WTC11 (cell line): ENCODE measurements around the gene ZIC2. TPM values are rescaled to one million over a fixed set of nuclear protein-coding genes. Genes with fewer than 3 reads are reported as not detected.
A peak's percentile ranks its signal among the peaks of the same experiment; 100 is the strongest.

ENCODE experiments used
- ATAC-seq: fragments of 200-7000 bp; cut with Tn5 transposase; 2 replicates; pipeline ENCODE4 v1.10.0; 2021; ENCODE audit warnings: mild to moderate bottlenecking, moderate library complexity
- CTCF ChIA-PET: fragments of 300-600 bp; sonication (Branson Sonifier 250); formaldehyde crosslinking; loops from one replicate; lab custom pipeline; 2021; ENCODE audit warnings: antibody characterized with exemption; lab: Charles Lee
- POLR2A ChIA-PET: fragments of 350-600 bp; sonication (Branson Sonifier 250); formaldehyde crosslinking; loops from one replicate; lab custom pipeline; 2021; ENCODE audit warnings: antibody characterized with exemption; lab: Charles Lee
- DNase-seq: peaks from one replicate; pipeline ENCODE4 v3.0.0; 2021; ENCODE audit warnings: low spot score
- H3K27ac Mint-ChIP-seq: 2 replicates; pipeline ENCODE4 v1.8.0; 2021; ENCODE audit warnings: mixed read lengths
- H3K27me3 Mint-ChIP-seq: 2 replicates; pipeline ENCODE4 v1.8.0; 2021; ENCODE audit warnings: low read depth, mild to moderate bottlenecking, moderate library complexity, mixed read lengths
- H3K36me3 Mint-ChIP-seq: 2 replicates; pipeline ENCODE4 v1.8.0; 2021; ENCODE audit warnings: mixed read lengths
- H3K4me1 Mint-ChIP-seq: 2 replicates; pipeline ENCODE4 v1.8.0; 2022; ENCODE audit warnings: mixed read lengths
- H3K4me3 Mint-ChIP-seq: 2 replicates; pipeline ENCODE4 v1.8.0; 2021; ENCODE audit warnings: mild to moderate bottlenecking, moderate library complexity, mixed read lengths
- H3K9me3 Mint-ChIP-seq: 2 replicates; pipeline ENCODE4 v1.8.0; 2021; ENCODE audit warnings: mixed read lengths
- CBFB ChIP-seq: sonication (generic); formaldehyde crosslinking; IDR thresholded peaks from 2 replicates; pipeline ENCODE4 v1.8.1; 2022; ENCODE audit warnings: mild to moderate bottlenecking, low read depth, missing genetic modification reagents
- CREB1 ChIP-seq: sonication (generic); formaldehyde crosslinking; IDR thresholded peaks from 2 replicates; pipeline ENCODE4 v1.8.0; 2023; ENCODE audit warnings: mild to moderate bottlenecking, missing genetic modification reagents
- ESRRA ChIP-seq: sonication (generic); formaldehyde crosslinking; IDR thresholded peaks from 2 replicates; pipeline ENCODE4 v1.8.1; 2022; ENCODE audit warnings: mild to moderate bottlenecking, missing genetic modification reagents, borderline replicate concordance
- ETV6 ChIP-seq: sonication (generic); formaldehyde crosslinking; IDR thresholded peaks from 2 replicates; pipeline ENCODE4 v1.8.1; 2022; ENCODE audit warnings: mild to moderate bottlenecking, missing genetic modification reagents
- FOXK1 ChIP-seq: sonication (generic); formaldehyde crosslinking; IDR thresholded peaks from 2 replicates; pipeline ENCODE4 v1.8.0; 2022; ENCODE audit warnings: mild to moderate bottlenecking, moderate library complexity, missing genetic modification reagents
- JAZF1 ChIP-seq: fragments of 250-450 bp; sonication (Bioruptor Pico); IDR thresholded peaks from 2 replicates; pipeline ENCODE4 v1.9.0; 2021; ENCODE audit warnings: moderate library complexity, mild to moderate bottlenecking, inconsistent platforms
- NFATC4 ChIP-seq: fragments of 250-450 bp; sonication (Bioruptor Pico); IDR thresholded peaks from 2 replicates; pipeline ENCODE4 v1.9.0; 2021; ENCODE audit warnings: mild to moderate bottlenecking
- SMAD3 ChIP-seq: sonication (generic); formaldehyde crosslinking; IDR thresholded peaks from 2 replicates; pipeline ENCODE4 v1.8.0; 2022; ENCODE audit warnings: missing genetic modification reagents, mild to moderate bottlenecking, borderline replicate concordance
- SP1 ChIP-seq: sonication (generic); formaldehyde crosslinking; conservative IDR thresholded peaks from 2 replicates; pipeline ENCODE4 v1.8.1; 2022; ENCODE audit warnings: missing genetic modification reagents
- TCF7 ChIP-seq: sonication (generic); formaldehyde crosslinking; IDR thresholded peaks from 2 replicates; pipeline ENCODE4 v1.8.0; 2022; ENCODE audit warnings: mild to moderate bottlenecking, low read depth, missing genetic modification reagents, moderate library complexity
- TP53 ChIP-seq: sonication (generic); formaldehyde crosslinking; IDR thresholded peaks from 2 replicates; pipeline ENCODE4 v1.8.1; 2023; ENCODE audit warnings: mild to moderate bottlenecking, missing genetic modification reagents
- ZNF263 ChIP-seq: sonication (generic); formaldehyde crosslinking; IDR thresholded peaks from 2 replicates; pipeline ENCODE4 v1.8.1; 2022; ENCODE audit warnings: low read depth, mild to moderate bottlenecking, moderate library complexity, missing genetic modification reagents
- ZNF416 ChIP-seq: fragments of 250-450 bp; sonication (Bioruptor Pico); IDR thresholded peaks from 2 replicates; pipeline ENCODE4 v1.9.0; 2021; ENCODE audit warnings: mild to moderate bottlenecking, inconsistent platforms
- ZNF423 ChIP-seq: fragments of 250-450 bp; sonication (Bioruptor Pico); IDR thresholded peaks from 2 replicates; pipeline ENCODE4 v2.1.2; 2022; ENCODE audit warnings: mild to moderate bottlenecking, moderate library complexity
- total RNA-seq: library from RNA; stranded (reverse); gene quantifications from 3 replicates; pipeline ENCODE4 v1.2.3, GENCODE V29; 2021
- TF ChIP-seq, protein P1 (sequence below): fragments of 250-450 bp; sonication (Bioruptor Pico); IDR thresholded peaks from 2 replicates; pipeline ENCODE4 v1.9.0; 2021; ENCODE audit warnings: mild to moderate bottlenecking, borderline replicate concordance
- TF ChIP-seq, protein P2 (sequence below): sonication (generic); formaldehyde crosslinking; IDR thresholded peaks from 2 replicates; pipeline ENCODE4 v1.8.1; 2023; ENCODE audit warnings: mild to moderate bottlenecking, missing genetic modification reagents
- TF ChIP-seq, protein P3 (sequence below): sonication (generic); formaldehyde crosslinking; IDR thresholded peaks from 2 replicates; pipeline ENCODE4 v1.8.0; 2022; ENCODE audit warnings: mild to moderate bottlenecking, missing genetic modification reagents
- TF ChIP-seq, protein P4 (sequence below): sonication (generic); formaldehyde crosslinking; IDR thresholded peaks from 2 replicates; pipeline ENCODE4 v1.8.1; 2022; ENCODE audit warnings: mild to moderate bottlenecking, moderate library complexity, missing genetic modification reagents
- TF ChIP-seq, protein P5 (sequence below): sonication (generic); formaldehyde crosslinking; IDR thresholded peaks from 2 replicates; pipeline ENCODE4 v1.8.1; 2023; ENCODE audit warnings: mild to moderate bottlenecking, missing genetic modification reagents, borderline replicate concordance
- TF ChIP-seq, protein P6 (sequence below): sonication (generic); formaldehyde crosslinking; IDR thresholded peaks from 2 replicates; pipeline ENCODE4 v1.8.0; 2023; ENCODE audit warnings: mild to moderate bottlenecking, missing genetic modification reagents
- TF ChIP-seq, protein P7 (sequence below): sonication (generic); formaldehyde crosslinking; IDR thresholded peaks from 2 replicates; pipeline ENCODE4 v1.8.0; 2022; ENCODE audit warnings: mild to moderate bottlenecking, missing genetic modification reagents

Gene ZIC2
- total RNA-seq, 1 experiment from 2014 or later = 344 TPM

DNA sequence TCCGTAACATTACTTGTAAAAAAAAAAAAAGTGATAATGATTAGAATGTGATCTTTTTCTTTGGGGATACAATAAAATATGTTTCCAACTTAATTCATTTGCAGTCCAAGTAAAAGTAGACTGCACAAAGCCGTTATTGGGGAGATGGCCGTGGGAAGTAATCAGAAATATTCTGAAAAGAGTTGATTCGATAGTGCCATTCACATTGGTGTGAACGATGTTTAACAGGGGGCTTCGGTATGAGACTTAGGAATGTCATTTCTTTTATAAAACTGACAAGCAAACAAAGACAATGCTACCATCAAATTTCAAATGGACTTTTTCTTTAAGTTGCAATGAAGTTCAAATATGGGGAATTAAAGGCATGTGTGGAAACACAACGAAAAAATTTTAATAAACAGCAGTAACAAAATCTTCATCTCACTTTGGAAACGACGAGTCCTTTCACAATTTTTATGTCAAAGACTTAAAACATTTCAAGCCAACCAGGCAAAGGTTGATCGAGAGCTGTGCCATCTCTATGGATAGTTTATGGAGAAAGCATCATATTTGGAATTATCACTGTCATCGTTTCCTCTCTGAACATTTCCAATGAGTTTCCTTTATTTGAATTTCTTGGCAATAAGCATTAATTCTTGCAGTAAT is 8.3 kb upstream of the ZIC2 start (continued):
- TF ChIP-seq, protein P1, sequence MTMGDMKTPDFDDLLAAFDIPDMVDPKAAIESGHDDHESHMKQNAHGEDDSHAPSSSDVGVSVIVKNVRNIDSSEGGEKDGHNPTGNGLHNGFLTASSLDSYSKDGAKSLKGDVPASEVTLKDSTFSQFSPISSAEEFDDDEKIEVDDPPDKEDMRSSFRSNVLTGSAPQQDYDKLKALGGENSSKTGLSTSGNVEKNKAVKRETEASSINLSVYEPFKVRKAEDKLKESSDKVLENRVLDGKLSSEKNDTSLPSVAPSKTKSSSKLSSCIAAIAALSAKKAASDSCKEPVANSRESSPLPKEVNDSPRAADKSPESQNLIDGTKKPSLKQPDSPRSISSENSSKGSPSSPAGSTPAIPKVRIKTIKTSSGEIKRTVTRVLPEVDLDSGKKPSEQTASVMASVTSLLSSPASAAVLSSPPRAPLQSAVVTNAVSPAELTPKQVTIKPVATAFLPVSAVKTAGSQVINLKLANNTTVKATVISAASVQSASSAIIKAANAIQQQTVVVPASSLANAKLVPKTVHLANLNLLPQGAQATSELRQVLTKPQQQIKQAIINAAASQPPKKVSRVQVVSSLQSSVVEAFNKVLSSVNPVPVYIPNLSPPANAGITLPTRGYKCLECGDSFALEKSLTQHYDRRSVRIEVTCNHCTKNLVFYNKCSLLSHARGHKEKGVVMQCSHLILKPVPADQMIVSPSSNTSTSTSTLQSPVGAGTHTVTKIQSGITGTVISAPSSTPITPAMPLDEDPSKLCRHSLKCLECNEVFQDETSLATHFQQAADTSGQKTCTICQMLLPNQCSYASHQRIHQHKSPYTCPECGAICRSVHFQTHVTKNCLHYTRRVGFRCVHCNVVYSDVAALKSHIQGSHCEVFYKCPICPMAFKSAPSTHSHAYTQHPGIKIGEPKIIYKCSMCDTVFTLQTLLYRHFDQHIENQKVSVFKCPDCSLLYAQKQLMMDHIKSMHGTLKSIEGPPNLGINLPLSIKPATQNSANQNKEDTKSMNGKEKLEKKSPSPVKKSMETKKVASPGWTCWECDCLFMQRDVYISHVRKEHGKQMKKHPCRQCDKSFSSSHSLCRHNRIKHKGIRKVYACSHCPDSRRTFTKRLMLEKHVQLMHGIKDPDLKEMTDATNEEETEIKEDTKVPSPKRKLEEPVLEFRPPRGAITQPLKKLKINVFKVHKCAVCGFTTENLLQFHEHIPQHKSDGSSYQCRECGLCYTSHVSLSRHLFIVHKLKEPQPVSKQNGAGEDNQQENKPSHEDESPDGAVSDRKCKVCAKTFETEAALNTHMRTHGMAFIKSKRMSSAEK (CRISPR knock-in tag) = no peak
- no peak for TF ChIP-seq ETV6
- TF ChIP-seq, protein P2, sequence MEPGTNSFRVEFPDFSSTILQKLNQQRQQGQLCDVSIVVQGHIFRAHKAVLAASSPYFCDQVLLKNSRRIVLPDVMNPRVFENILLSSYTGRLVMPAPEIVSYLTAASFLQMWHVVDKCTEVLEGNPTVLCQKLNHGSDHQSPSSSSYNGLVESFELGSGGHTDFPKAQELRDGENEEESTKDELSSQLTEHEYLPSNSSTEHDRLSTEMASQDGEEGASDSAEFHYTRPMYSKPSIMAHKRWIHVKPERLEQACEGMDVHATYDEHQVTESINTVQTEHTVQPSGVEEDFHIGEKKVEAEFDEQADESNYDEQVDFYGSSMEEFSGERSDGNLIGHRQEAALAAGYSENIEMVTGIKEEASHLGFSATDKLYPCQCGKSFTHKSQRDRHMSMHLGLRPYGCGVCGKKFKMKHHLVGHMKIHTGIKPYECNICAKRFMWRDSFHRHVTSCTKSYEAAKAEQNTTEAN = no peak
- no peak for TF ChIP-seq JAZF1 (CRISPR knock-in tag)
- TF ChIP-seq, protein P3, sequence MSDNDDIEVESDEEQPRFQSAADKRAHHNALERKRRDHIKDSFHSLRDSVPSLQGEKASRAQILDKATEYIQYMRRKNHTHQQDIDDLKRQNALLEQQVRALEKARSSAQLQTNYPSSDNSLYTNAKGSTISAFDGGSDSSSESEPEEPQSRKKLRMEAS = no peak
- no peak for TF ChIP-seq CBFB (CRISPR knock-in tag)
- TF ChIP-seq, protein P4, sequence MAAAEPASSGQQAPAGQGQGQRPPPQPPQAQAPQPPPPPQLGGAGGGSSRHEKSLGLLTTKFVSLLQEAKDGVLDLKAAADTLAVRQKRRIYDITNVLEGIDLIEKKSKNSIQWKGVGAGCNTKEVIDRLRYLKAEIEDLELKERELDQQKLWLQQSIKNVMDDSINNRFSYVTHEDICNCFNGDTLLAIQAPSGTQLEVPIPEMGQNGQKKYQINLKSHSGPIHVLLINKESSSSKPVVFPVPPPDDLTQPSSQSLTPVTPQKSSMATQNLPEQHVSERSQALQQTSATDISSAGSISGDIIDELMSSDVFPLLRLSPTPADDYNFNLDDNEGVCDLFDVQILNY (CRISPR knock-in tag) = no peak
- TF ChIP-seq, protein P5, sequence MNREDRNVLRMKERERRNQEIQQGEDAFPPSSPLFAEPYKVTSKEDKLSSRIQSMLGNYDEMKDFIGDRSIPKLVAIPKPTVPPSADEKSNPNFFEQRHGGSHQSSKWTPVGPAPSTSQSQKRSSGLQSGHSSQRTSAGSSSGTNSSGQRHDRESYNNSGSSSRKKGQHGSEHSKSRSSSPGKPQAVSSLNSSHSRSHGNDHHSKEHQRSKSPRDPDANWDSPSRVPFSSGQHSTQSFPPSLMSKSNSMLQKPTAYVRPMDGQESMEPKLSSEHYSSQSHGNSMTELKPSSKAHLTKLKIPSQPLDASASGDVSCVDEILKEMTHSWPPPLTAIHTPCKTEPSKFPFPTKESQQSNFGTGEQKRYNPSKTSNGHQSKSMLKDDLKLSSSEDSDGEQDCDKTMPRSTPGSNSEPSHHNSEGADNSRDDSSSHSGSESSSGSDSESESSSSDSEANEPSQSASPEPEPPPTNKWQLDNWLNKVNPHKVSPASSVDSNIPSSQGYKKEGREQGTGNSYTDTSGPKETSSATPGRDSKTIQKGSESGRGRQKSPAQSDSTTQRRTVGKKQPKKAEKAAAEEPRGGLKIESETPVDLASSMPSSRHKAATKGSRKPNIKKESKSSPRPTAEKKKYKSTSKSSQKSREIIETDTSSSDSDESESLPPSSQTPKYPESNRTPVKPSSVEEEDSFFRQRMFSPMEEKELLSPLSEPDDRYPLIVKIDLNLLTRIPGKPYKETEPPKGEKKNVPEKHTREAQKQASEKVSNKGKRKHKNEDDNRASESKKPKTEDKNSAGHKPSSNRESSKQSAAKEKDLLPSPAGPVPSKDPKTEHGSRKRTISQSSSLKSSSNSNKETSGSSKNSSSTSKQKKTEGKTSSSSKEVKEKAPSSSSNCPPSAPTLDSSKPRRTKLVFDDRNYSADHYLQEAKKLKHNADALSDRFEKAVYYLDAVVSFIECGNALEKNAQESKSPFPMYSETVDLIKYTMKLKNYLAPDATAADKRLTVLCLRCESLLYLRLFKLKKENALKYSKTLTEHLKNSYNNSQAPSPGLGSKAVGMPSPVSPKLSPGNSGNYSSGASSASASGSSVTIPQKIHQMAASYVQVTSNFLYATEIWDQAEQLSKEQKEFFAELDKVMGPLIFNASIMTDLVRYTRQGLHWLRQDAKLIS (CRISPR knock-in tag) = no peak
- no peak for TF ChIP-seq SP1
- TF ChIP-seq CREB1 (CRISPR knock-in tag) = no peak
- TF ChIP-seq ZNF416 (CRISPR knock-in tag) = no peak
- no peak for TF ChIP-seq NFATC4 (CRISPR knock-in tag)
- TF ChIP-seq TCF7 (CRISPR knock-in tag) = no peak

DNA sequence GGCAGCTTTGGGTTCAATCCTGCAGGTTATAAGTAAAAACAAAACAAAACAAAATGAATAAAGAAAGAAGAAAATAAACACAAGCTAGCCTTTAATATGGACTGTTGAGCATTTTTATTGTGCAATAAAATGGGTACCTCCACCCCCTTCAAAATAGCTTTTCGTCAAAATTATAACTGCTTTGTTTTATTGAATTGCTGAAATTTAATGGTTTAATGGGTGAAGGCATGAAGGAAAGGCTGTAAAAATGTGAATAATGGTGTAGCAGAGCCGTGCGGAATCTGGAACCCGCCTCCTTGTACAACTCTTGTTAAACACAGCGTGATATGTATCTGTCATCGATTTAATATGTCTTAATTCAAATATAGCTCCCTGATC is 7.8 kb upstream of the ZIC2 start:
- POLR2A ChIA-PET = interaction anchor here (0.6 to 1.8 kb wide), 10 partner anchors 9 to 287 kb away, joined by 3 to 7 read pairs (median 4); no protein-coding TSS in a partner anchor
- ATAC-seq (no peak), DNase-seq (no peak)
- H3K27me3 Mint-ChIP-seq = peaks cover 26% of the 10 kb centered on the region
- H3K4me1 Mint-ChIP-seq = peaks cover 66% of the 10 kb centered on the region
- H3K36me3 Mint-ChIP-seq = peaks cover 10% of the 10 kb centered on the region
- peak overlapping the region; percentile 81 for H3K4me3 Mint-ChIP-seq
- H3K27ac Mint-ChIP-seq = peak overlapping the region; percentile 99
- H3K9me3 Mint-ChIP-seq = no peaks in the 10 kb centered on the region
- TF ChIP-seq SMAD3 (no peak), ESRRA (CRISPR knock-in tag) (no peak), FOXK1 (CRISPR knock-in tag) (no peak), CREB1 (CRISPR knock-in tag) (no peak), TCF7 (CRISPR knock-in tag) (no peak), NFATC4 (CRISPR knock-in tag) (no peak), ZNF423 (CRISPR knock-in tag) (no peak), TP53 (CRISPR knock-in tag) (no peak), ZNF263 (CRISPR knock-in tag) (no peak)
- TF ChIP-seq, protein P6, sequence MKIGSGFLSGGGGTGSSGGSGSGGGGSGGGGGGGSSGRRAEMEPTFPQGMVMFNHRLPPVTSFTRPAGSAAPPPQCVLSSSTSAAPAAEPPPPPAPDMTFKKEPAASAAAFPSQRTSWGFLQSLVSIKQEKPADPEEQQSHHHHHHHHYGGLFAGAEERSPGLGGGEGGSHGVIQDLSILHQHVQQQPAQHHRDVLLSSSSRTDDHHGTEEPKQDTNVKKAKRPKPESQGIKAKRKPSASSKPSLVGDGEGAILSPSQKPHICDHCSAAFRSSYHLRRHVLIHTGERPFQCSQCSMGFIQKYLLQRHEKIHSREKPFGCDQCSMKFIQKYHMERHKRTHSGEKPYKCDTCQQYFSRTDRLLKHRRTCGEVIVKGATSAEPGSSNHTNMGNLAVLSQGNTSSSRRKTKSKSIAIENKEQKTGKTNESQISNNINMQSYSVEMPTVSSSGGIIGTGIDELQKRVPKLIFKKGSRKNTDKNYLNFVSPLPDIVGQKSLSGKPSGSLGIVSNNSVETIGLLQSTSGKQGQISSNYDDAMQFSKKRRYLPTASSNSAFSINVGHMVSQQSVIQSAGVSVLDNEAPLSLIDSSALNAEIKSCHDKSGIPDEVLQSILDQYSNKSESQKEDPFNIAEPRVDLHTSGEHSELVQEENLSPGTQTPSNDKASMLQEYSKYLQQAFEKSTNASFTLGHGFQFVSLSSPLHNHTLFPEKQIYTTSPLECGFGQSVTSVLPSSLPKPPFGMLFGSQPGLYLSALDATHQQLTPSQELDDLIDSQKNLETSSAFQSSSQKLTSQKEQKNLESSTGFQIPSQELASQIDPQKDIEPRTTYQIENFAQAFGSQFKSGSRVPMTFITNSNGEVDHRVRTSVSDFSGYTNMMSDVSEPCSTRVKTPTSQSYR = no peak
- TF ChIP-seq, protein P7, sequence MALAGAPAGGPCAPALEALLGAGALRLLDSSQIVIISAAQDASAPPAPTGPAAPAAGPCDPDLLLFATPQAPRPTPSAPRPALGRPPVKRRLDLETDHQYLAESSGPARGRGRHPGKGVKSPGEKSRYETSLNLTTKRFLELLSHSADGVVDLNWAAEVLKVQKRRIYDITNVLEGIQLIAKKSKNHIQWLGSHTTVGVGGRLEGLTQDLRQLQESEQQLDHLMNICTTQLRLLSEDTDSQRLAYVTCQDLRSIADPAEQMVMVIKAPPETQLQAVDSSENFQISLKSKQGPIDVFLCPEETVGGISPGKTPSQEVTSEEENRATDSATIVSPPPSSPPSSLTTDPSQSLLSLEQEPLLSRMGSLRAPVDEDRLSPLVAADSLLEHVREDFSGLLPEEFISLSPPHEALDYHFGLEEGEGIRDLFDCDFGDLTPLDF = no peak
- TF ChIP-seq, all 79 proteins: peak for 0
- CTCF ChIA-PET = interaction anchor here (0.7 to 2.1 kb wide), 11 partner anchors 14 to 541 kb away, joined by 3 to 8 read pairs (median 4); partner anchors contain the start of gene PCCA
